Right cardiac atrium (tissue), 5 donors: ENCODE measurements around the gene RYR2. TPM values are rescaled to one million over a fixed set of nuclear protein-coding genes. Genes with fewer than 3 reads are reported as not detected.
A peak's percentile ranks its signal among the peaks of the same experiment; 100 is the strongest.
"Not testable (repeated sequence)": the region's sequence is repeated elsewhere in the genome, so short reads cannot be mapped to it uniquely, and the experiment has no call there.

ENCODE experiments used
- ATAC-seq, 2 donors: fragments of 200-7000 bp; cut with Tn5 transposase; one replicate each; pipeline versions ENCODE4 v1.8.0 to v1.9.1; 2020; ENCODE audit warnings: moderate library complexity in 2 of 2, mild to moderate bottlenecking in 1 of 2
- DNase-seq, 3 donors: peaks; one replicate each; pipeline ENCODE4 v3.0.0-alpha.2; 2020
- H3K27ac ChIP-seq: one replicate; pipeline ENCODE4 v1.5.1; 2013; ENCODE audit warnings: mild to moderate bottlenecking, low read length, control low read depth, moderate library complexity
- H3K27me3 ChIP-seq: one replicate; pipeline ENCODE4 v1.6.1; 2013; ENCODE audit not compliant: control insufficient read depth, insufficient read depth
- H3K4me1 ChIP-seq: one replicate; pipeline ENCODE4 v1.6.1; 2013; ENCODE audit warnings: low read length; ENCODE audit not compliant: control insufficient read depth, insufficient read depth
- H3K4me3 ChIP-seq: one replicate; pipeline ENCODE4 v1.5.1; 2013; ENCODE audit warnings: low read length, control low read depth
- H3K9me3 ChIP-seq: one replicate; pipeline ENCODE4 v1.6.1; 2013; ENCODE audit warnings: low read length; ENCODE audit not compliant: control insufficient read depth
- WGBS: extraction: QIAGEN DNeasy Blood & Tissue Kit; methylation state at CpG from one replicate; pipeline ENCODE4 v1.1.7; 2013; 5-methylcytosine and 5-hydroxymethylcytosine counted together
- intact Hi-C, 4 donors: fragments of 100-400 bp; cut with DNase I; formaldehyde crosslinking; loops; one replicate each; pipeline versions ENCODE4 v1.11.0 to v1.14.0; 2022 to 2023
- polyA plus RNA-seq: library from polyadenylated mRNA; stranded (reverse); fragments of 200-250 nt; gene quantifications from one replicate; pipeline ENCODE4 v1.2.3, GENCODE V29; 2013
- total RNA-seq, 4 donors: library from RNA; stranded (reverse); fragmentation: NEBNext Ultra II Directional; extraction: Animal tissue kit (Norgen Biotek cat#: 25700); gene quantifications; one replicate each; pipeline ENCODE4 v1.2.1, GENCODE V29; 2021
- donor health status: healthy with polysubstance abuse.
- donor health status: DM: no; HTN: yes; CAD: no.
- donor health status: DM: no; HTN: no; CAD: no.
- donor health status: DM: no; HTN: yes; CAD: no; lungs with severe emphysema.
- donor health status: DM: yes; HTN: yes; CAD: no.

Gene RYR2
- total and polyA plus RNA-seq, 5 donors = 166 to 716 (median 487) TPM

DNA sequence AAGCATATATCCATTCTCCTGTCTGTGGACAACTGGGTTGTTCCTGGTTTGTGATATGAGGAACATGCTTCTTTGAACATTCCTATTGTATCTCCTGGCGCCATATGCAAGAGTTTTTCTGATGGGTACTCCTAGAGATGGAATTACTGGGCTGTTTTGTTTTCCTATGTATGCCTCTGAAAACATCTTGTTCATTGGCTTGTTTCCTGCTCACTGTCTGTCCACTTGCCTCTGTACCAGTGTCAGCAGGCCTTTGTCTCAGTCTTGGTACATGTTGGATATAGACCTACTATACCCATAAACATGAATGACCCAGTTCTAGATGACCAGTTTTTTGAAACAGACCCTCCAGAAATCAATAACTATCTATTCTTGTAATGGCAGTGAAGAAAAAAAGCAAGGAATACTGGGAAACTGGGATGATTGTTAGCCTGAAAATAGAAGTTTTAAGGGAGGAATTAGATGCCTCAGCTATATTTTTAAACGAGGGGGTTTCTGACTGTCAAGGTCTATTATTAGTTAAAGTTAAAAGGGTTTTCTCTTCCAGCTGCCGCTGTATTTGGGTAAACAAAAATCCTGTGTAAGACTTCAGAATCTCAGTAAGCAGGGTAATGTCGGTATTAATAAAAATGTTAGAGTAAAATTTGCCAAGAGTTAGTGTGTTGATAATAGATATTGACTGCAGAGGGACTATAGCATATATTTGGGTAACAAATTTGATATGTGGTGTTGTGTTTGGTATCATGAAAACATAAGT, 103.6 kb downstream of the RYR2 start:
- Histone ChIP-seq H3K9me3 (no peaks in the 10 kb centered on the region), H3K27ac (no peak overlapping the region), H3K4me3 (no peak overlapping the region), H3K27me3 (no peaks in the 10 kb centered on the region), H3K4me1 (peaks cover 6% of the 10 kb centered on the region)
- 38% methylated on average over 4 of the region's 4 CpGs for WGBS
- DNase-seq (no peak), ATAC-seq (no peak)
- intact Hi-C loops = no loop called here

DNA sequence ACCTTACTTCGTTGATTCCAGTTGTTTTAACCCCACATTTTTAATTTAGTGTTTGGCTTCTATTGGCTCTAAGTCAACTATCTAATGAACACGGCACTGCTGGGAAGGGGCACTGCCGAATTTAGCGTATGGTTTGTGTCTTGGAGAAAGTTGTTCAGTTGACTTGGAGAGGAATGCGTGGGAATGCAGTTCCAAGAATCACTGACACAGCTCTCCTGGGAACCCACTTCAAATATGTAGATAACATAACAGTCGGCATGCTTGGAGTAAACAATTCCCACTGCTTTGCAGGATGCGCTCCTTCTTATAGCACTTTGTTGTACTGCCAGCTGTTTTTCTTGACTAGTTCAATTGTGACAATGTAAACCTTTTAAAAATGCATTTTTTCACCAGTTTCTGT, 104.3 kb downstream of the RYR2 start:
- ATAC-seq (peak; percentile 24 to 47), DNase-seq (no peak)
- no peak overlapping the region for H3K27ac ChIP-seq
- intact Hi-C loops = no loop called here
- H3K27me3 ChIP-seq = no peaks in the 10 kb centered on the region
- H3K4me1 ChIP-seq = peaks cover 6% of the 10 kb centered on the region
- 12% methylated on average over 7 of the region's 7 CpGs for WGBS
- no peaks in the 10 kb centered on the region for H3K9me3 ChIP-seq
- no peak overlapping the region for H3K4me3 ChIP-seq

- Histone ChIP-seq H3K27me3 (no peaks in the 10 kb centered on the region), H3K27ac (no peak overlapping the region), H3K9me3 (no peaks in the 10 kb centered on the region), H3K4me1 (peaks cover 3% of the 10 kb centered on the region), H3K4me3 (no peak overlapping the region)
- ATAC-seq (no peak), DNase-seq (no peak)
- WGBS = 76% methylated on average over 3 of the region's 3 CpGs
- intact Hi-C loops = no loop called here
Observed at GRCh38 chr1:237149857-237150256, 107.9 kb downstream of the RYR2 start.

GRCh38 chr1:237151979-237152378, 110.0 kb downstream of the RYR2 start:
- WGBS = 86% methylated on average over 6 of the region's 6 CpGs
- intact Hi-C loops, ATAC-seq, H3K27me3 ChIP-seq, H3K4me3 ChIP-seq, DNase-seq, H3K27ac ChIP-seq, H3K4me1 ChIP-seq, H3K9me3 ChIP-seq: not testable (repeated sequence)

GRCh38 chr1:237152506-237153335, 110.7 kb downstream of the RYR2 start:
- WGBS = 81% methylated on average over 5 of the region's 5 CpGs
- no peaks in the 10 kb centered on the region for H3K27me3 ChIP-seq
- H3K4me1 ChIP-seq = peaks cover 5% of the 10 kb centered on the region
- intact Hi-C loops = no loop called here
- no peak overlapping the region for H3K27ac ChIP-seq
- ATAC-seq (no peak), DNase-seq (no peak)
- no peaks in the 10 kb centered on the region for H3K9me3 ChIP-seq
- H3K4me3 ChIP-seq = no peak overlapping the region

- DNase-seq (no peak), ATAC-seq (peak; percentile 25 to 67)
- H3K4me1 ChIP-seq = peaks cover 5% of the 10 kb centered on the region
- 32% methylated on average over 5 of the region's 5 CpGs for WGBS
- no peaks in the 10 kb centered on the region for H3K27me3 ChIP-seq
- H3K4me3 ChIP-seq = peak overlapping the region; percentile 10
- H3K9me3 ChIP-seq = no peaks in the 10 kb centered on the region
- intact Hi-C loops = no loop called here
- H3K27ac ChIP-seq = peak overlapping the region; percentile 37
Observed at GRCh38 chr1:237154157-237154556, 112.2 kb downstream of the RYR2 start.

GRCh38 chr1:237164406-237165352, 122.7 kb downstream of the RYR2 start:
- intact Hi-C loops = no loop called here
- peak in 2 of 3 donors; percentile 34 to 51 for DNase-seq
- no peaks in the 10 kb centered on the region for H3K9me3 ChIP-seq
- no peaks in the 10 kb centered on the region for H3K4me1 ChIP-seq
- no peaks in the 10 kb centered on the region for H3K27me3 ChIP-seq
- H3K4me3 ChIP-seq = no peak overlapping the region
- 62% methylated on average over 8 of the region's 8 CpGs for WGBS
- peak; percentile 22 to 36 for ATAC-seq
- H3K27ac ChIP-seq = no peak overlapping the region

GRCh38 chr1:237166086-237166485, 124.1 kb downstream of the RYR2 start:
- ATAC-seq = no peak
- intact Hi-C loops = no loop called here
- no peaks in the 10 kb centered on the region for H3K4me1 ChIP-seq

DNA sequence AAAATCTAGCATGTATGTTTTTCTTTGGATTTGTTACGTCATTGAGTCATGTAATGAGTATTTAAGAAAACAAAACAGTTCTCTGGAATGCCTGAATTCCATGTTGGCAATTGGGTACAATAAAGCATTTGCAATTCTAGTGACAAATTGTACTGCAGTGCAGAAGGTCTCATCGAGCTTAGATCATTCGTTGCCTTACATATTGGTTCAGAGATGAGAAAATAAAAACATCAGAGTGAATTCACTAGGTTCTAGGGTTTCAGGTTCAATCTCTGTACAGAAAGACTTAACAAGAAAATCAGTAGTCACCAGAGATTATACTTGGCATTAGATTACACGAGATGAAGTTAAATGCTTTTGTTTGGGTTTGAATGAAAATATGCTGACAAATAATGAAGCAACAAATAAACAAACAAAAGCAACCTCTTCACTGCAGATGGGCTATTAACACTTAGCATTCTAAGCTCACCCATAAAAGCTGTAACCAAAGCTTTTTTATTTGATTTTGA, 124.7 kb downstream of the RYR2 start:
- no peak for ATAC-seq
- Histone ChIP-seq H3K4me1 (no peaks in the 10 kb centered on the region), H3K4me3 (no peak overlapping the region), H3K27ac (no peak overlapping the region), H3K27me3 (no peaks in the 10 kb centered on the region), H3K9me3 (no peaks in the 10 kb centered on the region)
- no peak for DNase-seq
- intact Hi-C loops = no loop called here
- WGBS = 38% methylated on average over 4 of the region's 4 CpGs

More at GRCh38 chr1:237166086-237166485, 124.1 kb downstream of the RYR2 start:
- no peak overlapping the region for H3K4me3 ChIP-seq
- no peaks in the 10 kb centered on the region for H3K27me3 ChIP-seq
- no peak overlapping the region for H3K27ac ChIP-seq
- no peak for DNase-seq
- no peaks in the 10 kb centered on the region for H3K9me3 ChIP-seq
- 35% methylated on average over 1 of the region's 1 CpG for WGBS

- Histone ChIP-seq H3K9me3 (no peaks in the 10 kb centered on the region), H3K4me3 (no peak overlapping the region), H3K27me3 (no peaks in the 10 kb centered on the region), H3K27ac (no peak overlapping the region), H3K4me1 (peaks cover 1% of the 10 kb centered on the region)
- WGBS = 46% methylated on average over 8 of the region's 8 CpGs
- intact Hi-C loops = no loop called here
- DNase-seq (no peak), ATAC-seq (peak in 1 of 2 donors; percentile 17)
Observed at GRCh38 chr1:237170149-237170548, 128.2 kb downstream of the RYR2 start.
